NCI-H2107 treated with DMSO at 0.1 percent for 48 hours (cell line): ENCODE measurements around the gene HSPBP1.

Experiments used
- DNase-seq: peaks from one replicate; lab custom pipeline; 2025; ENCODE audit not compliant: unreplicated experiment; lab: John Stamatoyannopoulos, UW

The HSPBP1 gene

DNA sequence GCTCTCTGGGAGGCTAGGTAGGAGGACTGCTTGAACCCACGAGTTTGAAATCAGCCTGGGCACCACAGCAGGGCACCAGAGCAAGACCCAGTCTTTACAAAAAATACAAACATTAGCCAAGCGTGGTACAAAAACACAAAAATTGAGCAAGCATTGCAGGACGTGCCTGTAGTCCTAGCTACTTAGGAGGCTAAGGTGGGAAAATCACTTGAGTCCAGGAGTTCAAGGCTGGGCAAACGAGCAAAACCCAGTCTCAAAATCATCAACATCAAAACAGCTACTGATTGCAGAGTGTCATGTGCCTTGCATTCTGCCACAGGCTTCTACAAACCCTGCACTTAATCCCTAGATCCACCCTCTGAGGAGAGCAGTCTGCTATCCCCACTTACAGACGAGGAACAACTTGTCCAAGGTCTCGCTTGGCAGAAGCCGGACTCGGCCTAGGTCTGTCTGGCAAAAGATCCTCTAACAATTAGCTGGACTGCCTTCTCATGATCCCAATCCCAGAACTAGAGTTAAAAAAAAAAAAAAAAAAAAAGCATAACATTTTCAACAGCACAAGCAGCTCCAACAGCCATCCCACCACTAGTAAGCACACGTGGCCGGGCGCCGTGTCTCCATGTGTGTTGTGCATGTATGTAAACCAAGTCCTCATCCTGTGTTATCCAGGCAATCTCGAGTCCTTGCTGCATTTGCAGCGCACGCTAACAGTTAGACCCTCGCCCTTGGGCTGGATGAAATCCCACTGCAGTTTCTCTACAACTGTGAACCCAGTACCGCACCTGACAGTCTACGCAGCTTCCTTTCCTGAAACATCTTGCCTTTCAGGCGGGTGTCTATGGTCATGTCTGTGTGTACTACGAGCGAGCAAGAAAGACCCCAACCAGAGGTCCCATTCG, 23.1 kb downstream of the HSPBP1 start:
- no peak for DNase-seq

DNA sequence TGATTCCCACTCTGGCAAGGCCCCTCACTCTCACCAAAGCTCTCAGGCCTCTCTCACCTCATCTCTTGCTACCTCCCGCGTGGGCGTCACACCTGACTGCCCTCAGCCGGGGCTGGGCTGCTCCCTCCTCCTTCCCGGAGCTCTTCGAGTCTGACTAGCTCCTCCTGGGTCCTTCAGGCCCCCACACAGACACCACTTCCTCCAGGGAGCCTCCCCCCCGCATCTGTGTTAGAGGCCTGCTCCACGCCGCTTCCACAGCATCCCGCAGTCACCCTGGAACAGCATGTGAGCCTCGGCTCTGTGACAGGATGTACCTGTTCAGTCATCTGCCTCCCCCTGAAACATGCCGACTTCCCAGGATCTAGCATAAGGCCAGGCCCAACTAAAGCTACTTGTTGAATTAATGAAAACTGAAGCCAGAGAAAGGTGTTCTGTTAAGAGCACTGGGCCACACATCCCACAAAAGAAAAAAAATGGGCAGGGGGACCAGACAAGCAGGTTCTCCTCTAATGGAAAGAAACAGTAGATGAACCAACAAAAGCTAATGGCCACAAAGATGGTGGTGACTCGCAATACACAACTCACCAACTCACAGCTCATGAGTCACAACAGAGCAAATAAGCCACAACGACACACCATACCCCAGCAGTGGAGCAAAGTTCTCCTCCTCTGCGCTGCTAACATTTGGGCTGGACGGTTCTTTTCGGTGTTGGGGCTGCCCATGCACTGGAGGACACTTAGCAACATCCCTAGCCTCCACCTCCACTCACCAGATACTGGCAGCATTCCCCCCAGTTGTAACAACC, 24.1 kb downstream of the HSPBP1 start:
- DNase-seq, result no peak

GRCh38 chr19:55254625-55254977, 25.3 kb downstream of the HSPBP1 start:
- DNase-seq, result no peak

DNA sequence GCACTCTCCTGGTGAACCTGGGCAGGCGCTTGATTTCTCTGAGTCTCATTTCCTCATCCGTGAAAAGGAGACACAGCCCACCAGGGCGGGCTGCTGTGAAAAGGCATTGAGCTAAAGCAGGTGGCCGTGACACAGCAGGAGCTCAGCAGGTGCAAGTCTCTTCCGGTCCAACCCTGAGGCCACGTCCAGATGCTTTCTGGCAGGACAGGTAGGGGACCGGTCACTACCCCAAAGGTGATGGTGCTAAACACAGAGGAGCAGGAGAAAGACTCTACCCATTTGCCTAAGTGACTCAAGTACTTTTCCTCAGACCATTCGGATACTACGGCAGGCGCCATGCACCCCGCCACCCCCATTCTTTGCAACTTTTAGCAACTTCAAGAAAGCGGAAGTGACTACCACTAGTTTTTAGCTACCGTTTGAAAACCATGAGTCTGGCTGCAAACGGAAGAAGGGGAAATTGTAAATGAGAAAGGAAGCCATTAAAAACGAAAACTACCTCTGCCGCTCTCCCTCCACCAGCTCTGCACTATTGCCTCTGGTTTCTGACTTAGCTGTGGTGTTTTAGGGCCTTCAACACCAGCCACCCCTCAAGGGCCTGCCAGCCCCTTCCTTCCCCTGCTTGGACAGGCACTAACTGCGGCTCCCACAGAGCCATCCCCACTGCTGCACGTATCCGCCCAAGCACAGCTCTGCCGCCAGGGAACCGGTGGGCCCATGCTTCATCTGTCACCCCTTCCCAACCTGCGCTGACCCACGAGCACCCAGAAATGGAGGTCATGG, 25.9 kb downstream of the HSPBP1 start:
- peak; percentile 53 for DNase-seq

DNA sequence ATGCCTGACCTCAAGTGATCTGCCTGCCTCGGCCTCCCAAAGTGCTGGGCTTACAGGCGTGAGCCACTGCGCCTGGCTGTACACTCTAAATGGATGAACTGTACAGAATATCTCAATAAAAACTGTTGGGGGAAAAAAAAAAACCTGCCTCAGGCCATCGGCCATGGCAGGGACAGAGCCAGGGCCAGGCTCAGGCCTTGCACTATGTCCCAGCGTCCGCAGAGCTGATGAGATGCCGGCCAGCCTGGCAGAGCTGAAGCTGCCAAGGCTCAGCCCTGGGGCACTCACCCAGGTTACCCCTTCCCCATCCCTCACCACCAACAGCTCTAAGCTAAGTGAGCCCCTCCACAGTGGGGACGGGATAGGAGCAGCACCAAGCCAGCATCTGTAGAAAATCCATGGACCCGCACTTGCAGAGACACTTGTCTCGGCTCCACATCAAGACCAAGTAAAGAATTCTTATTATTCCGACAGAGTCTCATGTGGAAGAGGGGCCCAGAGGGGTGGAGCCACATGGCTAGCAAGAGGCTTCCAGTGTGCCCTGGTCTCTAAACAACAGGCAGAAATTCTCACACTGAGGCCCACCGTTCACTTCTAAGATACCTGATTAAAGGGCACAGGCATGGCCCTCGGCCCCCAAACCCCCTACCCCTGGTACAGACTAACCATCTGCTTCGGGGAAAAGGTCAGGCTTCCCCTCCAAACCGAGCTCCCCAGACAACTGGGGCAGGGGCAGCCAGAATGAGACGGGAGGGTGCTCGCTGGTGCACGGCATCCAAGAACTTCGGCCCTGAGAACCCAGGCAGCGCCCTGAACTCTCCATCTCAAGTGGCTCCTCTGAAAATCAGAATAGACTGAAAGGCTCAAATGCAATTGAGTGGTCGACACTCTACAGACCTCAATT, 26.9 kb downstream of the HSPBP1 start:
- no peak for DNase-seq

DNA sequence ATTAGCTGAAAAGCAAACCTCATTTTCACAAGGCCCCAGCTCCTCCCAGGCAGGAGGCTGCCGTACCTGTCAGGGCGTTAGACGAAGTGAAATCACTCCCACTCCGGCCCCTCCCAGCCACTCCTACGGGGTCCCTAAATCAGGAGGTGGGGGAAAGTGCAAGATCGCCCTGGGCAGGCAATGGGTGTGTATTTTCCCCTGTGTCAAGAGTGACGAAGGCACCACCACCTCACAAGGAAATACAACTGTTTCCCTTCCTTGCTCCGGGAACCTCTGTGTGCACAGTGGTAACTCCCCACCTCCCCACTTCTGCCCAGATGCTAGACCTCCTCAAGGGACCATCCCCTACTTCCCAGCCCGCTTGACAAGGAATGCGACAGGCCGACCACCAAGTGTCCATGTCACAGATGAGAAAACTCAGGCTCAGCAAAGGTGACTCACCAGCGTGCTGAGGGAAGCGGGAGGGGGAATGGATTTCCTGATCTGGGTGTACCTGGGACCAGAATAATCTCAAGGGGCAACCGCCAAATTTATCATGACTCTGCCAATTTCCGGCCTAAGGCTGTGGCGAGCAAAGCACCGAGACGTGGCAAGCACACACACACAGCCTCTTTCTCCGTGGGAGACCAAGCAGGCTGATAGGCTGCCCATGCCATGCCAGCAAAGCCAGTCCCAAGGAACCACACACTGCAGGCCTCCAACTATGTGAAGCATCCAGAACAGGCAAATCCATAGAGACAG, 28.4 kb downstream of the HSPBP1 start:
- no peak for DNase-seq

DNA sequence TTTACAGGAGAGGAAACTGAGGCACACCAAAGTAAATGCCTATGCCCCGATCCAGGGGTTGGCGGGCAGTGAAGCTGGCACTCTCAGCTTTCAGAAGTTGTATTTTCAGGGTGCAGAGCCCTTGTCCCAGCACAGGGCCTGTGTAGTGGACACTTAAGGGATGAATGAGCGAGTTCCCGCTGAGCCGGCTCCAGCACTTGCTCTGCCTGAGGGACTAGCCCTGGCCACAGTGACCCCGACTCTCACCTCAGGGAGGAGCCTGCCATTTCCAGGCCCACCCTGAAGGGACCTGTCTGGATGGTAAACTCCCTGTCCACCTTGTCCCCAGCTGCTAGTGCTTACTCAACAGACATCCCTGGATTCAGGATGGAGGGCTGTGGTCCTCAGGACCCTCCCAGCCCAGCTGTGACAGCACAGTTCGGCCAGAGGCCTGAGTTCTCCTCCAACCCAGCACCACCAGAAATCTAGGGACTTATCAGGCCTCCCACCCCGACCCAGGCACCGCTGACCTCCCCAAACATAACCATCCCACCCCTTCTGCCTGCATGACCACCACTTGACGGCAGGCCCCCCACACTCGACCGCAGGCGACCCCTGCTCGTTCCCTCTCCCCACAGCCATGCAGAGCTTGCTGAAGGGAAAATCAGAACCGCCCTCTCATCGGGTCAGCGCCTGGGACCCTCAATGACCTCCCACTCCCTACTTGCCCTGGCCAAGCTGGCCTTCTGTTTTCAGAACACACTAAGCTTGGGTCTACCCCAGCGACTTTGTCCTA, 29.5 kb downstream of the HSPBP1 start:
- no peak for DNase-seq

DNA sequence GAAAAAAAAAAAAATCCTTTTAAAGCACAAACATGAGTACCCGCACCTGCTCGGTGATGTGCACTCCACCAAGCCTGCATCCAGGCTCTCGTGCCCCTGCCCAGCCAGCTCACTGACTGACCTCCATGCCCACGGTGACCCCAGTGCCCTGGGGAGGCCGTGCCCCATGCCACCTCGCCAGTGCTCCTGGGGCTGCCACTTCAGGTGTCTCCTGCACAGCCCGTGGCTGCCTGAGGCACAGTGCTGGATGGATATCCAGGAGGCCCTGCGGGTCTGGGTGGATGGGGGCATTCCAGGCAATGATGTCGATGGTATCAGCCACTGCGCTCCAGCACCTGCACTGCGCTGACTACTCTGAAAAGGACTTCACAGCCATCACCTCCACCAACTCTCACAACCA, 30.1 kb downstream of the HSPBP1 start:
- DNase-seq, result no peak

DNA sequence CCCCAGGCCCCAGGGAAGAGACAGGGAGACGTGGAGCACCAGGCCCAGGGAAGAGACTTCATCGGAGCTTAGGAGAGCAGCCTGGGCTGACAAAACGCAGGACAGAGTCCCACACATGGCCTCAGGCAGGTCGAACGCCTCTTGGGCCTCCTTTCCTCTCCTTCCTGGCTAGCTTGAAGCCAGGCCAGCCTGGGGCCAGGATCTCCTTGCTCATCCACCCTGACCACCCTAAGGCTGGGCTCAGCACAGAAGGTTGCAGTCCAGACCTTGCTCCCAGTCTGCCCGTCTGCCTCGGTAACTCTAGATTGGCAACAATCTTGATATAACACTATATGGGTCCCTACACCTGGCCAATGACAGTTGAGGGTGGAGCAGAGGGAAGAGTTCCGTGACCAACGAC, 31.2 kb downstream of the HSPBP1 start:
- DNase-seq, result no peak

GRCh38 chr19:55248166-55248675, 31.7 kb downstream of the HSPBP1 start:
- DNase-seq, result no peak

GRCh38 chr19:55247621-55248099, 32.2 kb downstream of the HSPBP1 start:
- DNase-seq, result no peak

- no peak for DNase-seq
Measured at GRCh38 chr19:55246462-55247451, 33.2 kb downstream of the HSPBP1 start.

DNA sequence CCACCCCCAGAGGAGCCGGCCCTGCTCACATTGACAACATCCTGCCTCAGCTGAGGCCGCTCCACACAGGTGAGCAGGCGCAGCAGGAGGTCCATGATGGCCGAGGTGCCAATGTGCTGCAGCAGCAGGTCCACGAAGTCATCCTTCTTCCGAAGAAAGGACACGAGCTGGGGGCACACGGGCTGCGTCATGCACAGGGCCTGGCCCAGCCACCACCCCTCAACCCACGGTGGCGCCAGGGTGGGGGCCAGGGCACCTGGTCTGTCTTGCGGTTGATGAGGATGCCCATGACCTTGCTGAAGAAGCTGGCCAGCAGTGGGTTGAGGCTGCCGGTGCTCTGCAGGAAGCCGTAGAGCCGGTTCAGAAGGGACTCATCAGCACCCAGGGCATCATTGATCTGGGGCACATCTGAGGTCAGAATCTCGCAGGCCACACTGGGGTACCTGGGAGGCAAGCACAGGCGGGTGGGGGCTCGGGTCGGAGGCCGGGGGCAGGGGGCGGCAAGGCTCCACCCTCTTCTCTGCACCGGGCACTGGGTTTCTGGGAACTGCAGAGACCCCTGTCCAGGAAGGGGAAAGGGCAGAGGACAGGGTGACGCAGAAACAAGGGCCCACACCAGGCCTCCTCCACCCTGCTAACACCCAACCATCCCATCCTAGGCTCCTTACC, 34.5 kb downstream of the HSPBP1 start:
- DNase-seq, result no peak

- DNase-seq, result no peak
Measured at GRCh38 chr19:55244004-55244680, 35.8 kb downstream of the HSPBP1 start.

DNA sequence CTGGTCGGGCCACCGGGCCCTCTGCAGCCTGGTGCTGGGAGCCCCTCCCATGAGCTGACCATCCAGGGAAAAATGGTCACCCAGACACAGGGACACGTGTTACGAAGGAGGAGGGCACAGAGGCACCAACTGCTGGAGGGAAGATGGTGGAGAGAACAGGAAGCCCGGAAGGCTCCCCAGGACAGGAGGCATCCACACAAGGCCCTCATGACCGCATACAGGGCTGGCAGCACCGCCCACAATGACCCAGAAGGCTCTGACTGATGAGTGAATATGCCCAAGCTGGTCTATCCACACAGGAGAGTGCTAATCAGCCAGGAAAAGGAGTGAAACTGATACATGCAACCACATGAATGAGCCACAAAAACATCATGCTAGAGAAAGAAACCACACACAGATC, 37.4 kb downstream of the HSPBP1 start:
- no peak for DNase-seq

- DNase-seq, result no peak
Measured at GRCh38 chr19:55241935-55242464, 37.9 kb downstream of the HSPBP1 start.
